Measurements from ENCODE around the gene TCIRG1. TPM values are rescaled to one million over a fixed set of nuclear protein-coding genes. Genes with fewer than 3 reads are reported as not detected.

Gene TCIRG1
- total RNA-seq, 1 donor from 2014 or later = 10.7 TPM

DNA sequence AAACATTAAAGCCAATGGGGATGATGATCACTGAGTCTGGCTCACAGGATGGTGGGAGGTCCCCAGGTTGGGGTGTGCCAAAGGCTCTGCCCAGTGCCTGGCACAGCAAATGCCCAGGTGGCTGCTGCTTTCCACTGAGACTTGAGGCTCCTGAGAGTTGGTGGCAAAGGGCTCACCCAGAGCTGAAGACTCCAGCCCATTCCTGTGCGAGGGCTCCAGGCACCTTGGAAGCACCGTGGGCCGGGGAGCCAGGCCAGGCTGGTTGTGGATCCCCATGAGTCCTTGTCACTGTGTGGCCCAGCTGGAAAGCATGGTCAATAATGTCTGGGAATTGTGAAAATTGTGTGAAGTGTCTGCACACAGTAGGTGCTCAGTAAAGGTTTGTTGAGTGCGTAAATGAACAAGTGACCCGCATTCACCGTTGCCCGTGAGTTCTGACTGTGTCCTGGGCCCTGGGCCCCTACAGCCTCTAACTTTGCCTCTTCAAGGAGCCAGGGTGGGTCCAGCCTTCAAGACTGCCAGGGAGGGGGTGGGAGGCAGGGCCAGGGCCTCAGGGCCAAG lies 32.1 kb upstream of the TCIRG1 start:
- H3F3A ChIP-seq (ENCODE audit: low read depth) = peaks cover 17% of the 10 kb centered on the region
- no peak for TF ChIP-seq EZH2phosphoT487 (IDR thresholded peaks at IDR 0.05)
- no peak for TF ChIP-seq EZH2 (IDR thresholded peaks at IDR 0.05)
- TF ChIP-seq, protein P1, sequence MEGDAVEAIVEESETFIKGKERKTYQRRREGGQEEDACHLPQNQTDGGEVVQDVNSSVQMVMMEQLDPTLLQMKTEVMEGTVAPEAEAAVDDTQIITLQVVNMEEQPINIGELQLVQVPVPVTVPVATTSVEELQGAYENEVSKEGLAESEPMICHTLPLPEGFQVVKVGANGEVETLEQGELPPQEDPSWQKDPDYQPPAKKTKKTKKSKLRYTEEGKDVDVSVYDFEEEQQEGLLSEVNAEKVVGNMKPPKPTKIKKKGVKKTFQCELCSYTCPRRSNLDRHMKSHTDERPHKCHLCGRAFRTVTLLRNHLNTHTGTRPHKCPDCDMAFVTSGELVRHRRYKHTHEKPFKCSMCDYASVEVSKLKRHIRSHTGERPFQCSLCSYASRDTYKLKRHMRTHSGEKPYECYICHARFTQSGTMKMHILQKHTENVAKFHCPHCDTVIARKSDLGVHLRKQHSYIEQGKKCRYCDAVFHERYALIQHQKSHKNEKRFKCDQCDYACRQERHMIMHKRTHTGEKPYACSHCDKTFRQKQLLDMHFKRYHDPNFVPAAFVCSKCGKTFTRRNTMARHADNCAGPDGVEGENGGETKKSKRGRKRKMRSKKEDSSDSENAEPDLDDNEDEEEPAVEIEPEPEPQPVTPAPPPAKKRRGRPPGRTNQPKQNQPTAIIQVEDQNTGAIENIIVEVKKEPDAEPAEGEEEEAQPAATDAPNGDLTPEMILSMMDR (IDR thresholded peaks at IDR 0.05) = no peak
- peaks cover 7% of the 10 kb centered on the region for H4K20me1 ChIP-seq (ENCODE audit: low read depth)
- no peak overlapping the region for H3K4me2 ChIP-seq
- Mint-ChIP-seq H3K4me1 (peaks cover 44% of the 10 kb centered on the region), H3K9me3 (no peaks in the 10 kb centered on the region), H3K27me3 (ENCODE audit: insufficient read depth, low read depth) (peaks cover 23% of the 10 kb centered on the region), H3K4me3 (no peak overlapping the region), H3K27ac (no peak overlapping the region), H3K36me3 (no peaks in the 10 kb centered on the region)
- no peak overlapping the region for H2AFZ ChIP-seq (replicated peaks)
- H3K27me3 ChIP-seq = peaks cover 29% of the 10 kb centered on the region
- no peaks in the 10 kb centered on the region for H3K79me2 ChIP-seq (ENCODE audit: low read depth)
- no peak overlapping the region for H3K4me3 ChIP-seq
- H3K27ac ChIP-seq = no peak overlapping the region
- no peak for DNase-seq (ENCODE audit: low spot score)
- H3K9ac ChIP-seq = no peak overlapping the region
- H3K36me3 ChIP-seq = no peaks in the 10 kb centered on the region
- H3K4me1 ChIP-seq = peaks cover 14% of the 10 kb centered on the region
- no peaks in the 10 kb centered on the region for H3K9me3 ChIP-seq (ENCODE audit: low read depth)

DNA sequence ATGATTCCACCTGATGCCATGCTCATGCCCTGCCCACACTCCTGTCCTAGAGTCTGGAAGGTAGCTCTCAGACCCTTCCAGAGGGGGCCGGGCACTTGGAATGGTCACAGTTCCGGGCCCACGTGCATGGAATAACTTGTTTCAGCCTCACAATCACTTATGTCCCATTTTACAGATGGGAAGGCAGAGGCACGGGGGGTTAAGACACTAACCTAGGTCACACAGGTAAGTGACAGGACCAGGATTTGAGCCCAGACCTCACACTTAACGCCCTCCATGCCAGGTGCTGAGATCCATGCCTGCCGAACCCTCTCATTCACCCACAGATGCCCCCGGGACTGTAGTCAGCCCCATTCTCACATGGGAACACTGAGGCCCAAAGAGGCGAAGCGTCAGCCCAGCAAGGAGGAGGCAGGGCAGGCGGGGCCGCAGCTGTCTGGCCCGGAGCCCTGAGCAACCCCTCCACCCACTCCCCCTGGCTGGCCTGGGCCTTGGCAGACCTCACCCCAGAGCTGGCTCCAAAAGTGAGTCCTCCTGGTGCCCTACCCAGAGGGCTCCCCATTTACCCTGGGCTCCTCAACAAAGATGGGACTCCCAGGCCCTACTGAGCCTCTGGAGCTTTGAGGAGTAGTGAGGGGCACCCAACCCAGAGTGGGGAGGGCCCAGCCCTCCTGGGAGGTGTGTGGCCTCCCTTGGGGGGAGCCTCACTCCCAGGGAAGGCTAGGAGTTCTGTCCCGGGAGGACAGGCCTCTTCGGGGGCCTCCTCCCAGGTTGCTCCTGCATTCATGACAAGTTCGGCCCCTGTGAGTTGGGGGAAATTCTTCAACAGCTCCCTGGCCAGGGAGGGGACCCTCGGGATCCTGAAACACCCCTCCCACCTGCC lies 31.1 kb upstream of the TCIRG1 start:
- no peaks in the 10 kb centered on the region for H3K36me3 Mint-ChIP-seq

DNA sequence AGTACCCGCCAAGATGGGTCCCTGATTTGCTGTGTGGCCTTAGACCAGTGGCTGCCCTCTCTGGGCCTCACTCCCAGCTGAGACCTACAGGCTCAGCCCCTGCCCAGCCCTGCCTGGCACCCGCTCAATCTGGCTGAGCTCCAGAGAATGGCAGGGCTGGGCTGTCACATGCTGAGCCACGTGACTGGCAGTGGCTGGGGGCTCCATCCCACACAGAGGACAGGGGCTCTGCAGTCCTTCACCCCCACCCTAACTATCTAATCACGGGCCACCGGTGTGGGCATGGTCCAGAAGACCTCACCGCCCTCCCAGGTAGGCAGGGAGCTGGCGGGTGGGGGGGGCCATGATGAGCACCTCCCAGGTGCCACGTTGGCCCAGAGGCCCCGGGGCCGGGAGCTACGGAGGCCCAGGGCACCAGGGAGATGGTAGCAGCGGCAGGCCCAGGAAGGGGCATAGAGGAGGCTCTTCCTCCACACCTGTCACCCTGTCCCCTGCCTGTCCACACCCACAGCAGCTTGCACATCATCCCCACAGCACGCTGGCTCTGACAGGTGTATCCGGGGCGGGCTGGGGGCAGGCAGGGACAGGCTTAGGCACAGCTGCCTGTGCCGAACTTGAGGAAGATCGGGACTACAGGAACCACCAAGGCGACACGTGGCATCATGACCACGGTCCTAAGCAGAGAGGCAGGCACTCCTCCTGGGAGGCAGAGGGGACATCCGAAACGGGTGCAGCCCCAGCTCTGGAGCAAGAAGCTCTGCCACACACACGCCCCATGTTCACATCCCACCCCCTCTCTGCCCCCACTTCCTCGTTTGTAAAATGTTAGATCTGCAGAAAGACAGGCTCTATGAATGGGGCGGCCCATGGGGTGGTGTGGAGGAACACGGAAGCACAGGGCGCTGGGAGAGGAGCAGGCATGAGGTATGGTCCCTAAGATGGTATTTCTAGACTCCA lies 30.2 kb upstream of the TCIRG1 start:
- no peak for DNase-seq (ENCODE audit: low spot score)
- Histone ChIP-seq H3K9ac (no peak overlapping the region), H3K36me3 (no peaks in the 10 kb centered on the region), H3K9me3 (ENCODE audit: low read depth) (no peaks in the 10 kb centered on the region), H3K4me1 (peaks cover 14% of the 10 kb centered on the region), H3K4me3 (no peak overlapping the region), H3K4me2 (no peak overlapping the region), H2AFZ (replicated peaks) (no peak overlapping the region), H3F3A (ENCODE audit: low read depth) (peaks cover 8% of the 10 kb centered on the region), H3K27me3 (peaks cover 15% of the 10 kb centered on the region), H3K79me2 (ENCODE audit: low read depth) (no peaks in the 10 kb centered on the region), H3K27ac (no peak overlapping the region), H4K20me1 (ENCODE audit: low read depth) (no peaks in the 10 kb centered on the region)
- H3K4me3 Mint-ChIP-seq = no peak overlapping the region
- TF ChIP-seq EZH2phosphoT487 (IDR thresholded peaks at IDR 0.05) (no peak), EZH2 (IDR thresholded peaks at IDR 0.05) (no peak)
- TF ChIP-seq, protein P1 (IDR thresholded peaks at IDR 0.05) = no peak
- no peaks in the 10 kb centered on the region for H3K36me3 Mint-ChIP-seq
- peaks cover 20% of the 10 kb centered on the region for H3K27me3 Mint-ChIP-seq (ENCODE audit: insufficient read depth, low read depth)
- peaks cover 52% of the 10 kb centered on the region for H3K4me1 Mint-ChIP-seq
- H3K9me3 Mint-ChIP-seq = no peaks in the 10 kb centered on the region
- H3K27ac Mint-ChIP-seq = peak overlapping the region; percentile 78

More for the DNA sequence above, 31.1 kb upstream of the TCIRG1 start:
- peaks cover 46% of the 10 kb centered on the region for H3K4me1 Mint-ChIP-seq
- H3K9me3 Mint-ChIP-seq = no peaks in the 10 kb centered on the region
- H3K4me3 ChIP-seq = no peak overlapping the region
- H3K27ac ChIP-seq = no peak overlapping the region
- H3K27me3 ChIP-seq = peaks cover 24% of the 10 kb centered on the region
- H3K27ac Mint-ChIP-seq = no peak overlapping the region
- no peak overlapping the region for H3K4me2 ChIP-seq
- no peak overlapping the region for H2AFZ ChIP-seq (replicated peaks)
- H3K36me3 ChIP-seq = no peaks in the 10 kb centered on the region
- no peak overlapping the region for H3K9ac ChIP-seq
- H3K4me3 Mint-ChIP-seq = no peak overlapping the region
- peaks cover 20% of the 10 kb centered on the region for H3K27me3 Mint-ChIP-seq (ENCODE audit: insufficient read depth, low read depth)
- TF ChIP-seq EZH2phosphoT487 (IDR thresholded peaks at IDR 0.05) (no peak), EZH2 (IDR thresholded peaks at IDR 0.05) (no peak)
- TF ChIP-seq, protein P1 (IDR thresholded peaks at IDR 0.05) = no peak
- peaks cover 11% of the 10 kb centered on the region for H3F3A ChIP-seq (ENCODE audit: low read depth)
- no peak for DNase-seq (ENCODE audit: low spot score)
- H3K9me3 ChIP-seq (ENCODE audit: low read depth) = no peaks in the 10 kb centered on the region
- H3K79me2 ChIP-seq (ENCODE audit: low read depth) = no peaks in the 10 kb centered on the region
- peaks cover 14% of the 10 kb centered on the region for H3K4me1 ChIP-seq
- H4K20me1 ChIP-seq (ENCODE audit: low read depth) = peaks cover 2% of the 10 kb centered on the region

Measured in neural progenitor cell (in vitro differentiated cells).